Activated CD4-positive, alpha-beta T cell treated with anti-CD3 and anti-CD28 coated beads, Interleukin-2, amount 50 U/mL, for 24 hours (primary cell): ENCODE results near the gene PAPPA2.

ENCODE experiments used
- DNase-seq, 2 donors: peaks; one replicate each; pipeline ENCODE4 v3.0.0-alpha.2; 2020; ENCODE audit warnings: low read depth in 1 of 2, low spot score in 1 of 2

Gene PAPPA2

DNA sequence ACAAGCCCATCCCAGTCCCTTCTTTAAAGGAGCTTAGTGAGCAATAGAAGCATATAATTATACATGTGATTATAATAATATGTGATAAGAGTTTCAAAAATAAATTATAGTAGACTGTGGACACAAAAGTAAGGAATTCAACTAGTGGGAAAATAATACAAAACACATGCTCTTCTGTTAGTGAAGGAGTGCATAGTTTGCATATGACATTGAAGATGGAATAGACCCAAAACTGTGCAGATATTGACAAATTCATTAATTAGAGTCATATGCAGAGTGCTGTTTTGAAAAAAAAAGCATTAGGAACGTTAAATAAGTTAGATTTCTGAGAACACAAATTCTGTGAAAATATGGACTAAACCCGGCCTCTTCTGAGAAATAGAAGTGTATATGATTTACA lies 422.8 kb downstream of the PAPPA2 start:
- no peak for DNase-seq

GRCh38 chr1:176888471-176889032 lies 425.6 kb downstream of the PAPPA2 start:
- no peak for DNase-seq

DNA sequence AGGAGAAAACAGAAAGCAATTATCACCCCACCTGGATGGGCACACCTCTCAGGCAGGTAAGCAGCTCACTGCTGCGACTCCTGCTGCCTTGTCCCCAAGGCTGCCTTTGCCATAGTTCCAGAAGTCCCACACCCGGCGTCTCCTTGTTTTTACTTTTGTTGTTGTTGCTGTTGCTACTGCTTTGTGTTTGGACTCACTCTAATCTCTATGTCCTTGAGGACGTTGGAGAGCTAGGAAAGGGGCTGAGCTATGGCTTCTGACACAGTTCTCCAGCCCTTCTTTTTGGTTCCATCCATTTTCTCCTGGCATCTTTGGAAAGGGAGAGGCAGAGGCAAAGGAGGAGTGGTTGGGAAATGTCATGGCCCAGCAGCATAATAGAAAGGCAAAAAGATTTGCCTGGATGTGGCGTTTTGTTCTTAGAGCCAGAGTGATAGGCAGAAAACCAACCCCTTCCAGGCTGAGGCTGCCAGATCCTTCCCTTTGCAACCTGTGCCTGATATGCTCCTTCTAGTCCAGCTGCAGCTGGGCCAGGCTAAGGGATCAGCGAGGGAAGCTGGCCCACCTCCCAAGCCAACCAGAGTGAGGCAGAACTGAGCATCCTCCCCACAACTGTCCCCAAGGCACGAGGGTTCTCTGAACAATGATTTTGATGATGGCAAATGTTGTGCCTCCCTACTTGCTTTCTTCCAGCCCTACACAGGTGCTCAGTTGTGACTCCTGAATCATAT lies 430.8 kb downstream of the PAPPA2 start:
- no peak for DNase-seq

GRCh38 chr1:176894450-176894849 lies 431.5 kb downstream of the PAPPA2 start:
- DNase-seq: no peak
